HepG2 (cell line): ENCODE results near the gene SYNJ2. TPM values are rescaled to one million over a fixed set of nuclear protein-coding genes. Genes with fewer than 3 reads are reported as not detected.
A peak's percentile ranks its signal among the peaks of the same experiment; 100 is the strongest.

Experiments
- CREB1 ChIP-seq, 2 experiments: fragments of 450-650 bp in 1 of 2; IDR thresholded peaks; 2 replicates each; pipeline ENCODE4 v1.6.1; 2016 to 2017; ENCODE audit warnings: control low read depth in 1 of 2, mild to moderate bottlenecking in 1 of 2, missing compliant biosample characterization in 1 of 2, missing genetic modification characterization in 1 of 2
- KDM6A ChIP-seq: IDR thresholded peaks from 2 replicates; pipeline ENCODE4 v1.6.1; 2016; ENCODE audit warnings: low read depth
- KLF9 ChIP-seq: IDR thresholded peaks from 2 replicates; pipeline ENCODE4 v1.6.1; 2016; ENCODE audit warnings: low read depth
- MATR3 ChIP-seq: sonication (generic); formaldehyde crosslinking; IDR thresholded peaks from 2 replicates; pipeline ENCODE4 v1.4.0; 2020; ENCODE audit warnings: missing genetic modification reagents
- MIER3 ChIP-seq: IDR thresholded peaks from 2 replicates; pipeline ENCODE4 v1.6.1; 2016; ENCODE audit warnings: missing compliant biosample characterization, borderline replicate concordance
- MZF1 ChIP-seq: sonication (generic); formaldehyde crosslinking; IDR thresholded peaks from 2 replicates; pipeline ENCODE4 v1.8.1; 2023; ENCODE audit warnings: mild to moderate bottlenecking, missing genetic modification reagents, borderline replicate concordance
- SOX5 ChIP-seq: IDR thresholded peaks from 2 replicates; pipeline ENCODE4 v1.6.1; 2016; ENCODE audit warnings: borderline replicate concordance
- TEAD3 ChIP-seq: optimal IDR thresholded peaks from 2 replicates; pipeline ENCODE3; 2016; ENCODE audit warnings: borderline replicate concordance
- WIZ ChIP-seq: sonication (generic); formaldehyde crosslinking; IDR thresholded peaks from 2 replicates; pipeline ENCODE4 v1.5.1; 2020; ENCODE audit warnings: mild to moderate bottlenecking, missing genetic modification reagents
- ZNF124 ChIP-seq: sonication (generic); formaldehyde crosslinking; IDR thresholded peaks from 2 replicates; pipeline ENCODE4 v1.4.0; 2020; ENCODE audit warnings: missing genetic modification reagents
- ZSCAN30 ChIP-seq: sonication (generic); formaldehyde crosslinking; IDR thresholded peaks from 2 replicates; pipeline ENCODE4 v1.5.0; 2020; ENCODE audit warnings: mild to moderate bottlenecking, missing genetic modification reagents
- ZZZ3 ChIP-seq: sonication (generic); formaldehyde crosslinking; IDR thresholded peaks from 2 replicates; pipeline ENCODE4 v1.4.0; 2020; ENCODE audit warnings: missing genetic modification reagents, mild to moderate bottlenecking, borderline replicate concordance
- polyA plus RNA-seq, 8 experiments: library from polyadenylated mRNA; depleted of rRNA in 3 of 8; stranded (reverse) in 7 of 8; unstranded in 1 of 8; fragments of >200 nt; fragmentation: Illumina TruSeq in 4 of 8; extraction: Trizol in 4 of 8; gene quantifications; 2 replicates each; pipeline versions ENCODE4 v1.2.1 to v1.2.3, GENCODE V29; 2011 to 2016; ENCODE audit warnings: low read depth in 4 of 8, missing spikeins in 1 of 8, mixed read lengths in 1 of 8; ENCODE audit not compliant: insufficient read depth in 1 of 8
- total RNA-seq, 5 experiments: library from RNA; depleted of rRNA; stranded (reverse); fragments of >200 nt; fragmentation: Illumina TruSeq; extraction: Trizol; gene quantifications; 2 replicates each; pipeline ENCODE4 v1.2.3, GENCODE V29; 2016; ENCODE audit warnings: low read depth in 1 of 5
- TF ChIP-seq, protein P1 (sequence below): sonication (generic); formaldehyde crosslinking; IDR thresholded peaks from 2 replicates; pipeline ENCODE4 v1.5.1; 2020; ENCODE audit warnings: mild to moderate bottlenecking, missing genetic modification reagents, borderline replicate concordance
- TF ChIP-seq, protein P2 (sequence below): sonication (generic); formaldehyde crosslinking; IDR thresholded peaks from 2 replicates; pipeline ENCODE4 v1.8.1; 2023; ENCODE audit warnings: mild to moderate bottlenecking, missing genetic modification reagents
- TF ChIP-seq, protein P3 (sequence below): sonication (generic); formaldehyde crosslinking; IDR thresholded peaks from 2 replicates; pipeline ENCODE4 v1.4.0; 2020; ENCODE audit warnings: missing genetic modification reagents

The SYNJ2 gene
- total and polyA plus RNA-seq, 2 of the 13 experiments (the other 11 are each of a cell fraction or from before 2014, with no cell fraction given), result 39.1 to 57.6 TPM

DNA sequence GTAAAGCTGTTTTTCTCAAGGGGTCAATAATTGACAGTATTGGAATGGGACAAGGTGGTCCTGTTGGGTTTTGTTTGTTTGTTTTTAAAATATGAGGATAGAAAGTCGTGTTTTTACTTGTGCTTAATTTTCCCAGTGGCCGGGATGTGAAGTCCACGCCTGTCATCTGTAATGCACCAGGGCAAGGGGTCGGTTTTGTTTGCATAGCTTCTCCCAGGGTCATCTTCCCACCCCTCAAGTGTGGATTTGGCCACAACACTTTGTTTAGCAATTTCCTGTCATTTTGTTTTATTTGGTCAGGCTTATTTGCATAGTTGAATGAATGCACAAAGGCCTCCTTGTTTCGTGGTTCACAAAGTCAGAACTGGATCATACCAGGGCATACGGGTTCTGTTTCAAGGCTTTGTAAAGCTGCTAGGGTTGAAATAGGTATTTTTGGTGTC is 29.8 kb downstream of the SYNJ2 start (continued):
- TF ChIP-seq, protein P1, sequence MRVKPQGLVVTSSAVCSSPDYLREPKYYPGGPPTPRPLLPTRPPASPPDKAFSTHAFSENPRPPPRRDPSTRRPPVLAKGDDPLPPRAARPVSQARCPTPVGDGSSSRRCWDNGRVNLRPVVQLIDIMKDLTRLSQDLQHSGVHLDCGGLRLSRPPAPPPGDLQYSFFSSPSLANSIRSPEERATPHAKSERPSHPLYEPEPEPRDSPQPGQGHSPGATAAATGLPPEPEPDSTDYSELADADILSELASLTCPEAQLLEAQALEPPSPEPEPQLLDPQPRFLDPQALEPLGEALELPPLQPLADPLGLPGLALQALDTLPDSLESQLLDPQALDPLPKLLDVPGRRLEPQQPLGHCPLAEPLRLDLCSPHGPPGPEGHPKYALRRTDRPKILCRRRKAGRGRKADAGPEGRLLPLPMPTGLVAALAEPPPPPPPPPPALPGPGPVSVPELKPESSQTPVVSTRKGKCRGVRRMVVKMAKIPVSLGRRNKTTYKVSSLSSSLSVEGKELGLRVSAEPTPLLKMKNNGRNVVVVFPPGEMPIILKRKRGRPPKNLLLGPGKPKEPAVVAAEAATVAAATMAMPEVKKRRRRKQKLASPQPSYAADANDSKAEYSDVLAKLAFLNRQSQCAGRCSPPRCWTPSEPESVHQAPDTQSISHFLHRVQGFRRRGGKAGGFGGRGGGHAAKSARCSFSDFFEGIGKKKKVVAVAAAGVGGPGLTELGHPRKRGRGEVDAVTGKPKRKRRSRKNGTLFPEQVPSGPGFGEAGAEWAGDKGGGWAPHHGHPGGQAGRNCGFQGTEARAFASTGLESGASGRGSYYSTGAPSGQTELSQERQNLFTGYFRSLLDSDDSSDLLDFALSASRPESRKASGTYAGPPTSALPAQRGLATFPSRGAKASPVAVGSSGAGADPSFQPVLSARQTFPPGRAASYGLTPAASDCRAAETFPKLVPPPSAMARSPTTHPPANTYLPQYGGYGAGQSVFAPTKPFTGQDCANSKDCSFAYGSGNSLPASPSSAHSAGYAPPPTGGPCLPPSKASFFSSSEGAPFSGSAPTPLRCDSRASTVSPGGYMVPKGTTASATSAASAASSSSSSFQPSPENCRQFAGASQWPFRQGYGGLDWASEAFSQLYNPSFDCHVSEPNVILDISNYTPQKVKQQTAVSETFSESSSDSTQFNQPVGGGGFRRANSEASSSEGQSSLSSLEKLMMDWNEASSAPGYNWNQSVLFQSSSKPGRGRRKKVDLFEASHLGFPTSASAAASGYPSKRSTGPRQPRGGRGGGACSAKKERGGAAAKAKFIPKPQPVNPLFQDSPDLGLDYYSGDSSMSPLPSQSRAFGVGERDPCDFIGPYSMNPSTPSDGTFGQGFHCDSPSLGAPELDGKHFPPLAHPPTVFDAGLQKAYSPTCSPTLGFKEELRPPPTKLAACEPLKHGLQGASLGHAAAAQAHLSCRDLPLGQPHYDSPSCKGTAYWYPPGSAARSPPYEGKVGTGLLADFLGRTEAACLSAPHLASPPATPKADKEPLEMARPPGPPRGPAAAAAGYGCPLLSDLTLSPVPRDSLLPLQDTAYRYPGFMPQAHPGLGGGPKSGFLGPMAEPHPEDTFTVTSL (CRISPR knock-in tag), result peak; percentile 91
- TF ChIP-seq ZSCAN30 (CRISPR knock-in tag) (0 out of 2 replicates have a peak, but pooled peaks have one; percentile 41), MZF1 (CRISPR knock-in tag) (no peak; the same call in 1 of the 2 replicates), ZZZ3 (CRISPR knock-in tag) (peak; percentile 37; the same call in 1 of the 2 replicates), MIER3 (peak; percentile 97; the same call in 1 of the 2 replicates), KDM6A (CRISPR knock-in tag) (peak; percentile 83), MATR3 (no peak), ZNF124 (CRISPR knock-in tag) (peak; percentile 90; the same call in 1 of the 2 replicates), SOX5 (CRISPR knock-in tag) (peak; percentile 96), CREB1 (IDR thresholded peaks at IDR 0.05) (peak; percentile 36; the same call in 1 of the 2 replicates), CREB1 (CRISPR knock-in tag; IDR thresholded peaks at IDR 0.05) (peak; percentile 70), TEAD3 (CRISPR knock-in tag) (peak; percentile 87), WIZ (no peak), KLF9 (CRISPR knock-in tag) (no peak)
- TF ChIP-seq, protein P2, sequence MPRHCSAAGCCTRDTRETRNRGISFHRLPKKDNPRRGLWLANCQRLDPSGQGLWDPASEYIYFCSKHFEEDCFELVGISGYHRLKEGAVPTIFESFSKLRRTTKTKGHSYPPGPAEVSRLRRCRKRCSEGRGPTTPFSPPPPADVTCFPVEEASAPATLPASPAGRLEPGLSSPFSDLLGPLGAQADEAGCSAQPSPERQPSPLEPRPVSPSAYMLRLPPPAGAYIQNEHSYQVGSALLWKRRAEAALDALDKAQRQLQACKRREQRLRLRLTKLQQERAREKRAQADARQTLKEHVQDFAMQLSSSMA (CRISPR knock-in tag), result no peak
- TF ChIP-seq, protein P3, sequence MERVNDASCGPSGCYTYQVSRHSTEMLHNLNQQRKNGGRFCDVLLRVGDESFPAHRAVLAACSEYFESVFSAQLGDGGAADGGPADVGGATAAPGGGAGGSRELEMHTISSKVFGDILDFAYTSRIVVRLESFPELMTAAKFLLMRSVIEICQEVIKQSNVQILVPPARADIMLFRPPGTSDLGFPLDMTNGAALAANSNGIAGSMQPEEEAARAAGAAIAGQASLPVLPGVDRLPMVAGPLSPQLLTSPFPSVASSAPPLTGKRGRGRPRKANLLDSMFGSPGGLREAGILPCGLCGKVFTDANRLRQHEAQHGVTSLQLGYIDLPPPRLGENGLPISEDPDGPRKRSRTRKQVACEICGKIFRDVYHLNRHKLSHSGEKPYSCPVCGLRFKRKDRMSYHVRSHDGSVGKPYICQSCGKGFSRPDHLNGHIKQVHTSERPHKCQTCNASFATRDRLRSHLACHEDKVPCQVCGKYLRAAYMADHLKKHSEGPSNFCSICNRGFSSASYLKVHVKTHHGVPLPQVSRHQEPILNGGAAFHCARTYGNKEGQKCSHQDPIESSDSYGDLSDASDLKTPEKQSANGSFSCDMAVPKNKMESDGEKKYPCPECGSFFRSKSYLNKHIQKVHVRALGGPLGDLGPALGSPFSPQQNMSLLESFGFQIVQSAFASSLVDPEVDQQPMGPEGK (CRISPR knock-in tag), result peak; percentile 83
